Liver (tissue), 9 donors: Measurements from ENCODE around the gene FBXO31. TPM values are rescaled to one million over a fixed set of nuclear protein-coding genes. Genes with fewer than 3 reads are reported as not detected.

Experiments used
- DNase-seq: peaks from one replicate; pipeline ENCODE4 v3.0.0-alpha.2; 2017; ENCODE audit warnings: low spot score
- H3K27ac ChIP-seq, 2 donors: one replicate each; pipeline ENCODE4 v1.7.0; 2013; ENCODE audit warnings: inconsistent platforms in 2 of 2, low read length in 2 of 2, control low read depth in 1 of 2, low read depth in 1 of 2, mild to moderate bottlenecking in 1 of 2
- H3K27me3 ChIP-seq, 4 donors: one replicate each; pipeline versions ENCODE4 v1.6.1 to v1.7.0; 2013; ENCODE audit warnings: low read length in 3 of 4, inconsistent platforms in 1 of 4, mild to moderate bottlenecking in 1 of 4, moderate library complexity in 1 of 4; ENCODE audit not compliant: control insufficient read depth in 4 of 4, insufficient read depth in 4 of 4
- H3K36me3 ChIP-seq, 4 donors: one replicate each; pipeline versions ENCODE4 v1.6.1 to v1.7.0; 2013; ENCODE audit warnings: low read length in 3 of 4, mild to moderate bottlenecking in 3 of 4, low read depth in 1 of 4, moderate library complexity in 1 of 4; ENCODE audit not compliant: control insufficient read depth in 4 of 4, insufficient read depth in 3 of 4
- H3K4me1 ChIP-seq, 4 donors: one replicate each; pipeline versions ENCODE4 v1.6.1 to v1.7.0; 2013; ENCODE audit warnings: low read length in 3 of 4, mild to moderate bottlenecking in 3 of 4, moderate library complexity in 1 of 4; ENCODE audit not compliant: control insufficient read depth in 4 of 4, insufficient read depth in 4 of 4
- H3K4me3 ChIP-seq, 3 donors: one replicate each; pipeline versions ENCODE4 v1.6.1 to v1.7.0; 2013; ENCODE audit warnings: low read length in 3 of 3, control low read depth in 1 of 3, low read depth in 1 of 3, mild to moderate bottlenecking in 1 of 3
- H3K9ac ChIP-seq, 2 donors: one replicate each; pipeline ENCODE4 v1.7.0; 2013; ENCODE audit warnings: low read length in 2 of 2, mild to moderate bottlenecking in 2 of 2, moderate library complexity in 2 of 2, control low read depth in 1 of 2, low read depth in 1 of 2
- H3K9me3 ChIP-seq, 4 donors: one replicate each; pipeline versions ENCODE4 v1.6.1 to v1.7.0; 2013; ENCODE audit warnings: low read length in 3 of 4; ENCODE audit not compliant: control insufficient read depth in 4 of 4
- EGR1 ChIP-seq, 2 donors: IDR thresholded peaks; 2 replicates each; pipeline ENCODE4 v1.6.1; 2016 to 2018; ENCODE audit warnings: antibody characterized with exemption in 2 of 2, low read depth in 2 of 2
- FOXA1 ChIP-seq: IDR thresholded peaks from 2 replicates; pipeline ENCODE4 v1.6.1; 2016; ENCODE audit warnings: antibody characterized with exemption
- FOXA2 ChIP-seq: IDR thresholded peaks from 2 replicates; pipeline ENCODE4 v1.6.1; 2016; ENCODE audit warnings: antibody characterized with exemption
- GABPA ChIP-seq, 2 donors: IDR thresholded peaks in 1 of 2; conservative IDR thresholded peaks in 1 of 2; 2 replicates each; pipeline ENCODE4 v1.6.1; 2016; ENCODE audit warnings: antibody characterized with exemption in 2 of 2, mild to moderate bottlenecking in 1 of 2, moderate library complexity in 1 of 2
- HNF4A ChIP-seq, 2 donors: conservative IDR thresholded peaks; 2 replicates each; pipeline ENCODE4 v1.6.1; 2016; ENCODE audit warnings: antibody characterized with exemption in 2 of 2, mild to moderate bottlenecking in 2 of 2
- JUND ChIP-seq, 2 donors: IDR thresholded peaks; 2 replicates each; pipeline ENCODE4 v1.6.1; 2016; ENCODE audit warnings: antibody characterized with exemption in 2 of 2
- NR2F2 ChIP-seq: IDR thresholded peaks from 2 replicates; pipeline ENCODE4 v1.6.1; 2016; ENCODE audit warnings: antibody characterized with exemption
- RAD21 ChIP-seq, 2 donors: IDR thresholded peaks; 2 replicates each; pipeline ENCODE4 v1.6.1; 2016; ENCODE audit warnings: antibody characterized with exemption in 2 of 2, mild to moderate bottlenecking in 2 of 2
- RXRA ChIP-seq, 2 donors: IDR thresholded peaks; 2 replicates each; pipeline ENCODE4 v1.6.1; 2017 to 2018; ENCODE audit warnings: antibody characterized with exemption in 2 of 2, mild to moderate bottlenecking in 1 of 2
- SP1 ChIP-seq: IDR thresholded peaks from 2 replicates; pipeline ENCODE4 v1.6.1; 2018; ENCODE audit warnings: antibody characterized with exemption, mild to moderate bottlenecking
- TAF1 ChIP-seq: conservative IDR thresholded peaks from 2 replicates; pipeline ENCODE4 v1.6.1; 2016; ENCODE audit warnings: antibody characterized with exemption, mild to moderate bottlenecking
- YY1 ChIP-seq: IDR thresholded peaks from 2 replicates; pipeline ENCODE4 v1.6.1; 2016; ENCODE audit warnings: antibody characterized with exemption, mild to moderate bottlenecking
- WGBS: extraction: QIAGEN DNeasy Blood & Tissue Kit; methylation state at CpG from one replicate; pipeline ENCODE4 v1.1.7; 2013; 5-methylcytosine and 5-hydroxymethylcytosine counted together
- polyA plus RNA-seq, 2 donors: library from polyadenylated mRNA; stranded (reverse) in 1 of 2; unstranded in 1 of 2; fragments of 200-250 nt in 1 of 2; fragments of >200 nt in 1 of 2; fragmentation: Nextera tagmentation in 1 of 2; extraction: Ambion mirVana in 1 of 2; gene quantifications; one replicate each; pipeline versions ENCODE4 v1.2.1 to v1.2.3, GENCODE V29; 2013 to 2015
- total RNA-seq, 2 donors: library from RNA; depleted of rRNA; stranded (reverse); fragments of >200 nt; gene quantifications; one replicate each; pipeline ENCODE4 v1.2.3, GENCODE V29; 2014
- TF ChIP-seq, protein P1 (sequence below): IDR thresholded peaks from 2 replicates; pipeline ENCODE4 v1.6.1; 2016; ENCODE audit warnings: antibody characterized with exemption
- TF ChIP-seq, protein P2 (sequence below): IDR thresholded peaks from 2 replicates; pipeline ENCODE4 v1.6.1; 2016; ENCODE audit warnings: antibody characterized with exemption
- TF ChIP-seq, protein P3 (sequence below): IDR thresholded peaks from 2 replicates; pipeline ENCODE4 v1.6.1; 2016; ENCODE audit warnings: antibody characterized with exemption, mild to moderate bottlenecking
- TF ChIP-seq, protein P4 (sequence below): fragments of 150-350 bp; IDR thresholded peaks from 2 replicates; pipeline ENCODE4 v1.5.1; 2017; ENCODE audit warnings: improper control_type of control experiment, low read depth, low read length; ENCODE audit not compliant: missing input control
- TF ChIP-seq, protein P5 (sequence below): IDR thresholded peaks from 2 replicates; pipeline ENCODE4 v1.6.1; 2016; ENCODE audit warnings: antibody characterized with exemption
- donor health status: healthy.
- donor health status: healthy.
- donor health status: healthy.
- donor health status: healthy.
- donor health status: healthy.

FBXO31 gene
- total and polyA plus RNA-seq, 4 donors: 13.2 to 30.3 (median 18.1) TPM

DNA sequence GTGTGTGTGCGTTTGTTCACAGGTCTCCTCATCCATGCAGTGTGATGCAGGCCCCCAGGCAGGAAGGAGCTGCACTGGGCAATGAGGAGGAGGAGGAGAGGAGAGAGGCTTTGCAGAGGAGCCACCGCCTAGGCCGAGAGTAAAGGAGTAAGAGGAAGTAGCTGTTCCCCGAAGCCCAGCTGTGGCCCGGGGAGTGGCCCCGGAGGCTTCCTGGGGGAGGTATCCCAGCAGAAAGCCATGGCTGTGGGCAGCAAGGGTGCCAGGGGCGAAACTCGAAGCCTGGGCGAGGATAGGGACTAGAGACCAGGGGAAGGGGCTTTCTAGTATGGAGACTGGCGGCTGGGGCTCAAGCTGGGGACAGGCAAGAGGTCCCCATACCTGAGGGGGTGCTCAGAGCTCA lies 78.6 kb downstream of the FBXO31 start:
- no peaks in the 10 kb centered on the region for H3K27me3 ChIP-seq
- H3K4me3 ChIP-seq: no peak overlapping the region
- H3K4me1 ChIP-seq: no peaks in the 10 kb centered on the region
- H3K9ac ChIP-seq: no peak overlapping the region
- H3K9me3 ChIP-seq: peaks cover 0 to 4% (median 0%) of the 10 kb centered on the region in 4 donors
- peaks cover 0 to 4% (median 0%) of the 10 kb centered on the region in 4 donors for H3K36me3 ChIP-seq
- H3K27ac ChIP-seq: no peak overlapping the region
- no peak for DNase-seq
- TF ChIP-seq FOXA2 (no peak), EGR1 (IDR thresholded peaks at IDR 0.05; ENCODE audit: low read depth in 2 of 2) (no peak), GABPA (IDR thresholded peaks at IDR 0.05 in 1 of 2, conservative IDR thresholded peaks at IDR 0.05 in 1 of 2) (no peak), RXRA (IDR thresholded peaks at IDR 0.05) (no peak), FOXA1 (no peak), JUND (IDR thresholded peaks at IDR 0.05) (no peak), NR2F2 (no peak), SP1 (no peak), YY1 (no peak), TAF1 (no peak), RAD21 (IDR thresholded peaks at IDR 0.05) (no peak), HNF4A (conservative IDR thresholded peaks at IDR 0.05) (no peak)
- TF ChIP-seq, protein P1, sequence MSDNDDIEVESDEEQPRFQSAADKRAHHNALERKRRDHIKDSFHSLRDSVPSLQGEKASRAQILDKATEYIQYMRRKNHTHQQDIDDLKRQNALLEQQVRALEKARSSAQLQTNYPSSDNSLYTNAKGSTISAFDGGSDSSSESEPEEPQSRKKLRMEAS: no peak
- TF ChIP-seq, protein P2, sequence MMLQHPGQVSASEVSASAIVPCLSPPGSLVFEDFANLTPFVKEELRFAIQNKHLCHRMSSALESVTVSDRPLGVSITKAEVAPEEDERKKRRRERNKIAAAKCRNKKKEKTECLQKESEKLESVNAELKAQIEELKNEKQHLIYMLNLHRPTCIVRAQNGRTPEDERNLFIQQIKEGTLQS: no peak
- TF ChIP-seq, protein P3, sequence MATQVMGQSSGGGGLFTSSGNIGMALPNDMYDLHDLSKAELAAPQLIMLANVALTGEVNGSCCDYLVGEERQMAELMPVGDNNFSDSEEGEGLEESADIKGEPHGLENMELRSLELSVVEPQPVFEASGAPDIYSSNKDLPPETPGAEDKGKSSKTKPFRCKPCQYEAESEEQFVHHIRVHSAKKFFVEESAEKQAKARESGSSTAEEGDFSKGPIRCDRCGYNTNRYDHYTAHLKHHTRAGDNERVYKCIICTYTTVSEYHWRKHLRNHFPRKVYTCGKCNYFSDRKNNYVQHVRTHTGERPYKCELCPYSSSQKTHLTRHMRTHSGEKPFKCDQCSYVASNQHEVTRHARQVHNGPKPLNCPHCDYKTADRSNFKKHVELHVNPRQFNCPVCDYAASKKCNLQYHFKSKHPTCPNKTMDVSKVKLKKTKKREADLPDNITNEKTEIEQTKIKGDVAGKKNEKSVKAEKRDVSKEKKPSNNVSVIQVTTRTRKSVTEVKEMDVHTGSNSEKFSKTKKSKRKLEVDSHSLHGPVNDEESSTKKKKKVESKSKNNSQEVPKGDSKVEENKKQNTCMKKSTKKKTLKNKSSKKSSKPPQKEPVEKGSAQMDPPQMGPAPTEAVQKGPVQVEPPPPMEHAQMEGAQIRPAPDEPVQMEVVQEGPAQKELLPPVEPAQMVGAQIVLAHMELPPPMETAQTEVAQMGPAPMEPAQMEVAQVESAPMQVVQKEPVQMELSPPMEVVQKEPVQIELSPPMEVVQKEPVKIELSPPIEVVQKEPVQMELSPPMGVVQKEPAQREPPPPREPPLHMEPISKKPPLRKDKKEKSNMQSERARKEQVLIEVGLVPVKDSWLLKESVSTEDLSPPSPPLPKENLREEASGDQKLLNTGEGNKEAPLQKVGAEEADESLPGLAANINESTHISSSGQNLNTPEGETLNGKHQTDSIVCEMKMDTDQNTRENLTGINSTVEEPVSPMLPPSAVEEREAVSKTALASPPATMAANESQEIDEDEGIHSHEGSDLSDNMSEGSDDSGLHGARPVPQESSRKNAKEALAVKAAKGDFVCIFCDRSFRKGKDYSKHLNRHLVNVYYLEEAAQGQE: no peak
- TF ChIP-seq, protein P4, sequence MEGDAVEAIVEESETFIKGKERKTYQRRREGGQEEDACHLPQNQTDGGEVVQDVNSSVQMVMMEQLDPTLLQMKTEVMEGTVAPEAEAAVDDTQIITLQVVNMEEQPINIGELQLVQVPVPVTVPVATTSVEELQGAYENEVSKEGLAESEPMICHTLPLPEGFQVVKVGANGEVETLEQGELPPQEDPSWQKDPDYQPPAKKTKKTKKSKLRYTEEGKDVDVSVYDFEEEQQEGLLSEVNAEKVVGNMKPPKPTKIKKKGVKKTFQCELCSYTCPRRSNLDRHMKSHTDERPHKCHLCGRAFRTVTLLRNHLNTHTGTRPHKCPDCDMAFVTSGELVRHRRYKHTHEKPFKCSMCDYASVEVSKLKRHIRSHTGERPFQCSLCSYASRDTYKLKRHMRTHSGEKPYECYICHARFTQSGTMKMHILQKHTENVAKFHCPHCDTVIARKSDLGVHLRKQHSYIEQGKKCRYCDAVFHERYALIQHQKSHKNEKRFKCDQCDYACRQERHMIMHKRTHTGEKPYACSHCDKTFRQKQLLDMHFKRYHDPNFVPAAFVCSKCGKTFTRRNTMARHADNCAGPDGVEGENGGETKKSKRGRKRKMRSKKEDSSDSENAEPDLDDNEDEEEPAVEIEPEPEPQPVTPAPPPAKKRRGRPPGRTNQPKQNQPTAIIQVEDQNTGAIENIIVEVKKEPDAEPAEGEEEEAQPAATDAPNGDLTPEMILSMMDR: no peak
- TF ChIP-seq, protein P5, sequence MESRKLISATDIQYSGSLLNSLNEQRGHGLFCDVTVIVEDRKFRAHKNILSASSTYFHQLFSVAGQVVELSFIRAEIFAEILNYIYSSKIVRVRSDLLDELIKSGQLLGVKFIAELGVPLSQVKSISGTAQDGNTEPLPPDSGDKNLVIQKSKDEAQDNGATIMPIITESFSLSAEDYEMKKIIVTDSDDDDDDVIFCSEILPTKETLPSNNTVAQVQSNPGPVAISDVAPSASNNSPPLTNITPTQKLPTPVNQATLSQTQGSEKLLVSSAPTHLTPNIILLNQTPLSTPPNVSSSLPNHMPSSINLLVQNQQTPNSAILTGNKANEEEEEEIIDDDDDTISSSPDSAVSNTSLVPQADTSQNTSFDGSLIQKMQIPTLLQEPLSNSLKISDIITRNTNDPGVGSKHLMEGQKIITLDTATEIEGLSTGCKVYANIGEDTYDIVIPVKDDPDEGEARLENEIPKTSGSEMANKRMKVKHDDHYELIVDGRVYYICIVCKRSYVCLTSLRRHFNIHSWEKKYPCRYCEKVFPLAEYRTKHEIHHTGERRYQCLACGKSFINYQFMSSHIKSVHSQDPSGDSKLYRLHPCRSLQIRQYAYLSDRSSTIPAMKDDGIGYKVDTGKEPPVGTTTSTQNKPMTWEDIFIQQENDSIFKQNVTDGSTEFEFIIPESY: no peak
- WGBS: 81% methylated on average over 10 of the region's 10 CpGs
